Measurements from ENCODE around the gene TRAF7. TPM values are rescaled to one million over a fixed set of nuclear protein-coding genes. Genes with fewer than 3 reads are reported as not detected.

The TRAF7 gene
- total RNA-seq, 1 donor from 2014 or later: 47.4 TPM

GRCh38 chr16:2209258-2210008 is 53.9 kb downstream of the TRAF7 start:
- DNase-seq (ENCODE audit: low read depth) (no peak), FAIRE-seq (no peak)
- peaks cover 18% of the 10 kb centered on the region for H3K36me3 ChIP-seq (ENCODE audit: control insufficient read depth, insufficient read depth, low read length)
- H3K4me3 ChIP-seq (ENCODE audit: low read depth, low read length): no peak overlapping the region
- no peak for TF ChIP-seq CTCF (IDR thresholded peaks at IDR 0.05; ENCODE audit: insufficient read depth, low read length, severe bottlenecking)
- H3K27me3 ChIP-seq (ENCODE audit: control insufficient read depth, insufficient read depth, low read length): no peaks in the 10 kb centered on the region

DNA sequence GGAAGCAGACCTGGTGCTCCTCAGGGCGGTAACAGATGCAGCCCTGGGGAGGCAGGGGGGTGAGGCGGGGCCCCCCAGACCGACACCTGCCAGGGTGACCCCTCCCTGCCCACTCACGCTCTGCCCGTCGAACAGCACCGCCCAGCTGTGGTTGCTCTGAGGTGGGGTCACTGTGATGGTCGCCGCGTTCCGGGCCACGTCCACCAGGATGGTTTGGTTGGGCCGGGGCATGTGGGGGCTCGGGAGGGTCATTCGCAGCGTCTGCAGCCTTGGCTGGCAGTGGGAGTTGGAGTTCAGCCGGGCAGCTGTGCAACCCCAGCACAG is 54.4 kb downstream of the TRAF7 start:
- Histone ChIP-seq H3K4me3 (ENCODE audit: low read depth, low read length) (no peak overlapping the region), H3K27me3 (ENCODE audit: control insufficient read depth, insufficient read depth, low read length) (no peaks in the 10 kb centered on the region), H3K36me3 (ENCODE audit: control insufficient read depth, insufficient read depth, low read length) (peaks cover 18% of the 10 kb centered on the region)
- no peak for FAIRE-seq
- TF ChIP-seq CTCF (IDR thresholded peaks at IDR 0.05; ENCODE audit: insufficient read depth, low read length, severe bottlenecking): no peak
- DNase-seq (ENCODE audit: low read depth): no peak

GRCh38 chr16:2210386-2211365 is 55.1 kb downstream of the TRAF7 start, which contains the start of gene BRICD5:
Gene BRICD5 (minus strand): TSS chr16:2210863. CDS start chr16:2210833, 30 bp downstream.
- Histone ChIP-seq H3K4me3 (ENCODE audit: low read depth, low read length) (no peak within 1 kb of the TSS), H3K27me3 (ENCODE audit: control insufficient read depth, insufficient read depth, low read length) (no peaks in the 10 kb centered on the region), H3K36me3 (ENCODE audit: control insufficient read depth, insufficient read depth, low read length) (peaks cover 18% of the 10 kb centered on the region)
- DNase-seq (ENCODE audit: low read depth) (no peak), FAIRE-seq (no peak)
- no peak for TF ChIP-seq CTCF (IDR thresholded peaks at IDR 0.05; ENCODE audit: insufficient read depth, low read length, severe bottlenecking)

DNA sequence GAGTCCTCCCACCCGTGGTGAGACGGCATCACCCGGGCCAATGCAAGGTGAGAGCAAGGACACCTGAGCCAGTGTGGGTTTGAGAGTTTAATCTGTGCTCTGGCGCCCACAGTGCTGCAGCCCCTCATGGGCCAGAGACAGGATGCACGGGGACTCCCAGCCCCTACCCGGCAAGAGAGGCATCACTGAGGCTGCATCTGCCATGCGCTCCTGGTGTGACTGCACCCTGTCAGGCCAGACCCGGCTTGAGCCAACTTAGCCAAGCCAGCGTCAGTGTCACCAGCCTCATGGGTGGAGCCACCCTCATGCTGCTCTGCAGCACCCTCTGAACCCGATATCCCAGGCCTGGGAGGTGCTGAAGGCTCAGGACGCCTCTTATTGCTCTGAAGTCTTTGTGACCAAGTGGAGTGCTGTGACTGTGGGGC is 56.4 kb downstream of the TRAF7 start:
- Histone ChIP-seq H3K4me3 (ENCODE audit: low read depth, low read length) (no peak overlapping the region), H3K36me3 (ENCODE audit: control insufficient read depth, insufficient read depth, low read length) (peaks cover 18% of the 10 kb centered on the region), H3K27me3 (ENCODE audit: control insufficient read depth, insufficient read depth, low read length) (no peaks in the 10 kb centered on the region)
- DNase-seq (ENCODE audit: low read depth) (no peak), FAIRE-seq (no peak)
- no peak for TF ChIP-seq CTCF (IDR thresholded peaks at IDR 0.05; ENCODE audit: insufficient read depth, low read length, severe bottlenecking)

GRCh38 chr16:2212362-2213324 is 57.1 kb downstream of the TRAF7 start:
- FAIRE-seq (no peak), DNase-seq (ENCODE audit: low read depth) (peak; percentile 22)
- H3K27me3 ChIP-seq (ENCODE audit: control insufficient read depth, insufficient read depth, low read length): no peaks in the 10 kb centered on the region
- peak overlapping the region; percentile 65 for H3K4me3 ChIP-seq (ENCODE audit: low read depth, low read length)
- no peak for TF ChIP-seq CTCF (IDR thresholded peaks at IDR 0.05; ENCODE audit: insufficient read depth, low read length, severe bottlenecking)
- peaks cover 14% of the 10 kb centered on the region for H3K36me3 ChIP-seq (ENCODE audit: control insufficient read depth, insufficient read depth, low read length)
